GM19372 (cell line): ENCODE measurements around the gene SEPTIN1.
A peak's percentile ranks its signal among the peaks of the same experiment; 100 is the strongest.

ENCODE experiments used
- ATAC-seq: cut with Tn5 transposase; IDR thresholded peaks from one replicate; pipeline ENCODE4 v1.9.1; 2021; ENCODE audit warnings: mild to moderate bottlenecking, low read depth, moderate library complexity; ENCODE audit not compliant: unreplicated experiment

The SEPTIN1 gene

DNA sequence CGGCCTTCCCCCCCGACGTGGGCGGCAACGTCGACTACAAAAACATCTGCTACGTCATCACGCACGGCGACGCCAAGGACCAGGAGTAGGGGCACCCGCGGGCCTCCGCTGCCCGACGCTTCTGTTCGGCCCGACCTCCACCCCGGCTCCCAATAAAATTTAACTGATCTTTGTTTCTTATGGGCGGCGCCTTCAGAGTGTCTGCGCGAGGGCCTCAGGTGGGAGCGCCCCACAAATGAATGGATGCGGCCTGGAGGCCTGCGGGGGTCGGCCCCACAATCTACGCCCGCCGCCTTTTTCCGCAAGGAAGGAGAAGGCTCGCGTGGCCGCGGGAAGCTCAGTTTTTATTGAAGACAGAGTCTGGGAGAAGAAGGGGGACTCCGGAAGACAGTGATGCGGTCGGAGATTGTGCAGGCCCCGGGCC, 4.5 kb downstream of the SEPTIN1 start:
- ATAC-seq: peak; percentile 40

DNA sequence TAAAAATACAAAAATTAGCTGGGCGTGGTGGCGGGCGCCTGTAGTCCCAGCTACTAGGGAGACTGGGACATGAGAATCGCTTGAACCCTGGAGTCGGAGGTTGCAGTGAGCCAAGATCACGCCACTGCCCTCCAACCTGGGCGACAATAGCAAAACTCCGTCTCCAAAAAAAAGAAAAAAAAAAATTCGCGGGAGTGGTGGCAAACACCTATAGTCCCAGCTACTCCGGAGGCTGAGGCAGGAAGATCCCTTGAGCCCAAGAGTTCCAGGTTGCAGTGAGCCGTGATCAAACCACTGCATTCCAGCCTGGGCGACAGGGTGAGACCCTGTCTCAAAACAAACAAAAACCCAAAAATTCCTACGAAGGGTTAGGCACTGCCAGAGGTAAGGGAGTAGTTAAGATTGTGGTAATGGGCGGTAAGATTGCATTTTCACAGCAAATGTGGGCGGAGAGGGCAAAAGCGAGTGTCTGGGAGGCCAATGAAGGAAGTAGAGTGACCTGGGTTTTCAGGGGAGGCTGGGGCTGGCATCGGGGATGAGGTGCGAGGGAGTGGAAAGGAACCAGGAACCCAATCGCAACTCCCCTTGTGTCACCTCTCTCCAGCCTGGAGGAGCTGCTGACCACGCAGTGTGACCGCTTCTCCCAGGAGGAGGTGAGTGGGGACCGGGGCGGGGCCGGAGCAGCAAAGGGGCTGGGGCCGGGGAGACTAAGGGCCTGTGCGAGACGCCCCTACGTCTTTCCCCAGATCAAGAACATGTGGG, 5.1 kb downstream of the SEPTIN1 start:
- ATAC-seq: no peak

DNA sequence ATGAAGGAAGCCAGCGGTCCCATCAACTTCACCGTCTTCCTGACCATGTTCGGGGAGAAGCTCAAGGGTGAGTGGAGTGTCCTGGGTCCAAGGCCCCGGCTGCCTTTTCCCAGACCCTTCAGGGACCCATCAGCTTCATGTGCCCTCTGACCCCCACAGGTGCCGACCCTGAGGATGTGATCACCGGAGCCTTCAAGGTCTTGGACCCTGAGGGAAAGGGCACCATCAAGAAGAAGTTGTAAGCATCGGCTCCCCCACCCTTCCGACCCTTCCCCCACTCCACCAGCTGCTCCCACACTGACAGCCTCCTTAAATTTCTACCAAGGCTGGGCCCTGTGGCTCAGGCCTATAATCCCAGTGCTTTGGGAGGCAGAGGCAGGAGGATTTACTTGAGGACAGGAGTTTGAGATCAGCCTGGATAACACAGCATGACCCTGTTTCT, 5.9 kb downstream of the SEPTIN1 start:
- no peak for ATAC-seq

DNA sequence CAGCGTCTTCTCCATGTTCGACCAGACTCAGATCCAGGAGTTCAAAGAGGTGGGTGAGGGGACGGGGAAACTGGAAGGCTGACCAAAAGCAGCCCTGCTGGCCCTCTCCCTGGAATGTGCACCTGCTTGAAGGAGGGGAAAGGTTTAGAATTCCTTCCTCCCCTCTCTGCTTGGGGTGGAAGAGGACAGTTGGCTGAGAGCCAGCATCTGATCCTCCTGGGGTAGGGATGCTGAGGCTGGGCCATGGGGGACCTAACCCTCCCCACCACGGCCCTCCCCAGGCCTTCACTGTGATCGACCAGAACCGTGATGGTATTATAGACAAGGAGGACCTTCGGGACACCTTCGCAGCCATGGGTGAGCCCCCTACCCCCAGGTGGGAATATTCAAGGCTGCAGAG, 6.5 kb downstream of the SEPTIN1 start:
- ATAC-seq: no peak

DNA sequence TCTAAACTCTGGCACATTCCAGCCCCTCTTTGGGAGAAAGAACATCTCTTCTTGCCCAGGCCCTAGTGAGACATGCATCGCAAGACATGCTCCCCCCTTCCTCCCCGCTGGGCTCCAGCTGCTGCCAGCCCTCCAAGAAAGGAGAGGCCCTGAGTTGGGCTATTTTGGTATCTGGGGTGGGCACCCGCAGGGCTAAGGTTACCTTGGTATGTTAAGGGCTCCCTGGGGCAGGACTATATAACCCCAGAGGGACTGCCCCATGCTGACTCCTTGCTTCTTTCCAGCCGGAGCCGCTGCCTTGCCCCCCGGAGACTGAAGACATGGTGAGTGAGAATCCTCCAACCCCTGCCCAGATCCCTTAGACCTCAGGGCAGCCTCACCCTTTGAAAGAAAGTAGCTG, 7.8 kb downstream of the SEPTIN1 start, which contains the start of gene MYL11:
TSS of gene MYL11 (plus strand) at position 265 of the 400 bp plus-strand sequence. CDS start at position 321, 56 bp downstream.
- no peak for ATAC-seq

DNA sequence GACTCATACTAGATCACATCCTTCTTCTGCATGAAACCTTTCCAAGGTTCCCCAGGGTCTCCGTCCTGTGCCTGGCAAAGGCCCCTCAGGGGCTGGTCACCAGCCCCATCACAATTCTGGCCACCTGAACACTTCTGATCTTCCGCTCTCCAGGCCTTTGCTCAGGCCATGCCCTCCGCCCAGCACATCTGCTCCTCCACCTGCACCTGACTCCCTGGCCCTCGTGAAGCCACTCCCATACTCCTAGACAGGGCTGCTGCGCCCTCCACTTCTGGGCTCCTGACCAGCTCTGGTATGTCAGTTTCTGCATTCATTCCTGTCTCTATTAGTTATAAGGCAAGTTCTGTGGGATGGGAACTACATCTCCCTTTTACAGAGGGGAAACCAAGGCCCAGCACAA, 9.6 kb downstream of the SEPTIN1 start:
- no peak for ATAC-seq

DNA sequence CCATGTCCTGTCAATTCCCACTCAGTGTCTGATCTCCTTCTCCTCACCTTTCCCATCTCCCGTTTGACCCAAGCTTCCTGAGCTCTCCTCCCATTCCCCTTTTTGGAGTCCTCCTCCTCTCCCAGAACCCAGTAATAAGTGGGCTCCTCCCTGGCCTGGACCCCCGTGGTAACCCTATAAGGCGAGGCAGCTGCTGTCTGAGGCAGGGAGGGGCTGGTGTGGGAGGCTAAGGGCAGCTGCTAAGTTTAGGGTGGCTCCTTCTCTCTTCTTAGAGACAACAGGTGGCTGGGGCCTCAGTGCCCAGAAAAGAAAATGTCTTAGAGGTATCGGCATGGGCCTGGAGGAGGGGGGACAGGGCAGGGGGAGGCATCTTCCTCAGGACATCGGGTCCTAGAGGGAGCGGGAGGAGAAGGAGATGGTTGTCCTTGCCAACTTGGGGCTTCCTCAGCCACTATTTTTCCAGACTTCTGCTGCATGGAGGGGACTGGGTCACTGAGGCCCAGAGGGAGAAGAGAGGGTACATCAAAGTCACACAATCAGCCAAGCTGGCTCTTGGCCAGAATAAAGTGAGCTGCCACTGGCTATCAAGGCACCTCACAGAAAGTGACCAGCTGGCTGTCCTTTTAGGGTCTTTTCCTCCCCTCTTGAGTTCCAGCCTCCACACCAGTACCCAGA, 10.2 kb downstream of the SEPTIN1 start:
- ATAC-seq: no peak

DNA sequence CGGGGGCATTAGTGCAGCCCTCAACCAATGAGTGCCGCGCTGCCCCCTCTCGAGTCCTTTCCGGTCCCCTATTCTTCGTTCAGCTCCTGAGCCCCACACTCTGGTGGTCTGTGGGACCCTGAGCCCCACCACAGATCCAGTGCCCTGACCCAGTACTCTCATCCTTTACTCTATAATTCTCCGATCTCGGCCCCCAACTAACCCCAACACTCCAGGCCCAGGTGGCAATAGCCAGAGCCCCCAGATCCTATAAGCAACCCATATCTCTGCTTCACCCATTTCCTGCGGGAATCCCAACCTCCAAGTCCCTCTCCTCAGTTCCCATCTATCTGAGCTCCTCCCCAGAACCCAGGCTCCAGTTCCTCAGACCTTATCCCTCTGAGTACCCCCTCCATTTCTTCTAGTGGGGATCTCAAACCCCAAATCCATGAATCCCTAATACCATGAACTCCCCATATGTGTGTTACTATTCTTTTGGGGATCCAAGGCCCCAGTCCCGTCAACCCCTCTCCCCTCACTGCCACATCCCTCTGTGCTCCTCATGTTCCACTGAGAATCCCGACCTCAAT, 11.0 kb downstream of the SEPTIN1 start:
- ATAC-seq: no peak

DNA sequence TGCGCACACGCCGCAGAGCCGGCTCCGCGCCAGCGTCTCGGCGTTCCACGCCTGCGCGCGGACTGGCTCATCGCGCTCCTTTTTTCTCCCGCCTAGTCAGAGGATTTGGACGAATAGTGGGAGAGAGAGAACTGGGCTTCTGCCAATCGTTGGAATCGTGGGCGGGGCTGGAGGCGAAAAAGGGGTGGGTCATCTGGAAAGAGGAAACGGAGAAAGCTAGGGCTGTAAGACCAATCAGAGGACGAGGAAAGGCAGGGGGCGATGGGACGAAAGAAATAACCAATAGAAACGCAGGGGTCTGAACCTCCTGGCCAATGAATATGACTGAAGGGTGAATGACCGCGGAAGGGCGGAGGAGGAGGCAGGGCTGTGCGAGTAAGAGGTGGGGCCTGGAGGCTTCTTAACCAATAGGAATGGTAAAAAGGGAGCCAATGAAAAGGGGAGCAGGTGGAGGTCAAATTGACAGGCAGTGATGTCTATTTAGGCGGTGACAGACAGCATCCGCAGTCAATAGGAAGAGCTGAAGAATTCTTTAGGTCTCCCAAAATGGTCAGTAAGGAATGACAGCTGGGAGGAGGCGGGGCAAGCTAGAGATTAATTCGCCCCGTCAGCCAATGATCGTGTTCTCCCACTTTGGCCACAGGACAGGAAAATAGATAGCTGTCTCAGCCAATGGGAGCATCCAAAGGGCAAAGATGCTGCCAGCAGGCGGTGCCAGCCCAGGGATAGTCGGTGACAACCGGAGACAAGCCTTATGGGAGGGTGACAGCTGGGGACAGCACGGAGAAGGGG, 11.7 kb downstream of the SEPTIN1 start, which contains the start of gene TBC1D10B:
TSS of gene TBC1D10B (minus strand) at position 39 of the 792 bp plus-strand sequence. CDS start 311 bp downstream, outside the sequence.
- peak; percentile 76 for ATAC-seq

DNA sequence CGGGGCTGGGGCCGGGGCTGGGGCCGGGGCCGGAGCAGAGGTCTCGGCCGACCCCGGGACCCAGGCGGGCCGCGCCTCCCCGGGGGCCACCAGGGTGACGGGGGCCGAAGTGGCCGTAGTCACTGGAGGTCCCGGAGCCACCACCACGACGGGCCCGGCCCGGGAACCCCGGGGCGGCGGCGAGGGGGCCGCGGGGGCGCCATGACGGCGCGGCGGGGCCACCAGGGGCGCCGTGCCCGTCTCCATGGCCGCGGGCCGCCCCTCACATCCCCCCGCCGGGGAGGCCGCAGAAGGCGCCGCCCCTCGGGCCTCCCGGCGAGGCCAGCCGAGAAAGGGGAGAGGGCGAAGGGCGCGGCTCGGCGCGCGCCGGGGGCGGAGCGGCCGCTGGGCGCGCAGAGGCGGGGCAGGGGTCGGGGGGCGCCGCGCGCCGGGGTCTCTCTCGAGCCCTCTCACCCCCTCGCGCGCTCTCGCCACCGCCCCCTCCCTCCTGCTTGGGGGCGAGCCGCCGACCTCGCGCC, 12.4 kb downstream of the SEPTIN1 start:
- no peak for ATAC-seq

DNA sequence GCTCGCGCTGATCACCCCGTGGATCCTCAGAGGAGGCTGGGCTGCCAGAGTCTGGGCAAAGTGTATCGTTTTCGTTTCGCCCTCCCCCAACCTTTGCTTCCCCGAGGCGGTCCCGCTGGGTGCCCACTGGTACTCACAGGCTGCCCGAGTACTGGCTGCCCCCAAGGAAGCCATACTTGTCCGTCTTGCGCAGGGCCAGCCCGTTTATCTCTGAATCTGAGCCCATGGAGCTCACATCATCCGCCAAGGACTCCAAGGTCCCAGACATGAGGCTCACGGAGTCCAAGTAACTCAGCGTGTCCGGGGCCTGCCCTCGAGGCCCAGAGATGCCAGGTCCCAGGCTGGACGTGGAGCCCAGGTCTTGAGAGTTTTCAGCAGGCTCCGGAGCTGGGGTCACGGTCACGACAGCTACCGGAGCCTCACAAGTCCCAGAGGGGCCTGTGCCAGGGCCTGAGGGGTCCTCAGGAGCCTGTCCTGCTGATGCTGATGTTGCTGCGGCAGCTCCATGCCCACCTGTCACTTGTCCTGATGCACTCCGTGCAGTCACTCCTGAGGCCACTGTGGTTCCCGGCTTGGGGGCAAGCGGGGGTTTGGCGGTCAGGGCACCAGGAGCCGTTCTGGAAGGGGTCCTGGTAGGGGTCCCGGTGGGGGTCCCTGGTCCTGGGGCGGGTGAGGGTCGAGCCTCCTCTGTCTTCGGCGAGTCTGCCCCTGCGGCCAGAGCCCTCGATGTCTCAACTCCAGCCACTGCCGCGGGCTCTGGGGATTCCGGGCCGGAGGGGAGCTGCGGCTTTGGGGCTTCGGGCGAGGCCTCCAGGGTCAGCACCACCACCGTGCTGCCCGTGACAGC, 13.0 kb downstream of the SEPTIN1 start:
- no peak for ATAC-seq

DNA sequence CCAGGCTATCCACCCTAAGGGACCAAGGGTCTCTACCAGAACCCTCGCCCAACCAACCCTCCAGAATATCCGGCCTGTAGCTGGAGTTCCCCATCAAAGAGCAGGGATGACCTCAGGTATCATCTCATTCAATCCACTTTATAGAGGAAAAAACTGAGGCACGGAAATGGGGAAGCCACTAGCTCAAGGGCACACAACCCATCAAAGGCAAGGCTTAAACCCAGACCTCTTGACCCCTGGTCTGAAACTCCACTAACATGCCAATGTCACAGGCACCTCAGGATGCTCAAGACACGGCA, 13.6 kb downstream of the SEPTIN1 start:
- no peak for ATAC-seq

DNA sequence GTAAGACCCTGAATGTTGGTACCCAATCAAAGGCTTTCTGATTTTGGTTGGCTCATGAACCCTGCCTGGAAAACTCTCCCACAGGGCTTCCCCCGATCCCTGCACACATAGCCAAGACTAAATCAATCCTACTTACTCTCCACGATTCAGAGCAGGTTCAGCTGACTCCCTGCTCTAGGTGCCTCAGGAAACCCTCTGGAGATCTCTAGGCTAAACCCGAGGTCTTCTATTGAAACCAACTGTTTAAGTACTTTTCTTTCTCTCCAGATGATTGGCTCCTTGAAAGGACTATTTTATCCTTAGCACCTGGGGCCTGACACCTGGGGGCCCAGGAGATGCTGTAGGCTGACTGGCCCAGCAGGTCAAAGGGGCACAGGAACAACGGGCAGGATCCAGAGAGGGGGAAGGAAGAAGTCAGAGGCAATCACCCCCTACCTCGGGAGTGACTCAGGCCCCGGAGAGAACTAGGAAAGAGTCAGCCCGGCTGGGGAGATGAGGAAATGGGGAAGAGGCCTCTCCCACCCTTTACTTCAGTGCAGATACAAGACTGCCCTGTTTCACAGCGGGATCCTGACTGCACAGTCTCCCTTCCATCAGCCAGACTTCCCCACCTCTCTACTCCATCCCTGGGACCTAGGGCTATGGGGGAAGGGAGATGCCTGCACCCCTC, 14.1 kb downstream of the SEPTIN1 start:
- ATAC-seq: no peak

DNA sequence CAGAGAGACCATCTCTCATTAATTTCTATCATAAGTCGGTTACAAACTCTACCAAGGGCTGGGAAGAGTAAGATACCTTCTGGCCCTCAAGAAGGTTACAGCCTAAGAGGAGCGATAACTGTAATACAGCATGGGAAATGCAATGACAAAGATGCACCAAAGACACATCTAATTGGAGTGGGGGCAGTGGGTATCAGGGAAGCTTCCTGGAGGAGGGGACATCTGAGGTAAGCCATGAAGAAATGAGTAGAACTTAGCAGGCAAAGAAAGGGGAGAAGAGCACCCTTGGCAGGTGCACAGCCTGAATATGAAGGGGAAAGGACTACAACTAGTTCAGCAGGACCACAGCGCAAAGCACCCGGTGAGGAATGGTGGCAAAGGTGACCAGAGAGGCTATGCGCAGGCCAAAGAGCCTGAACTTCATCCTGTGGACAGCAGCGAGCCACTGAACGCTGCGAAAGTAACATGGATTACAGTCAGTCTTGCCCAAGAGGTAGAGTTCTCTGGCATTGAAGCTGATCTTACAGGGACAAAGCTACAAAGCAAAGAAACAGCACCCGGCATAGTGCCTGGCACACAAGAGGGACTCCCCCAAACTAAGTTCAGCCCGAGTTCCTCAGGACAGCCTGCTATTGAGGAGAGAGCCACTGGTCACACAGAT, 14.9 kb downstream of the SEPTIN1 start:
- no peak for ATAC-seq

DNA sequence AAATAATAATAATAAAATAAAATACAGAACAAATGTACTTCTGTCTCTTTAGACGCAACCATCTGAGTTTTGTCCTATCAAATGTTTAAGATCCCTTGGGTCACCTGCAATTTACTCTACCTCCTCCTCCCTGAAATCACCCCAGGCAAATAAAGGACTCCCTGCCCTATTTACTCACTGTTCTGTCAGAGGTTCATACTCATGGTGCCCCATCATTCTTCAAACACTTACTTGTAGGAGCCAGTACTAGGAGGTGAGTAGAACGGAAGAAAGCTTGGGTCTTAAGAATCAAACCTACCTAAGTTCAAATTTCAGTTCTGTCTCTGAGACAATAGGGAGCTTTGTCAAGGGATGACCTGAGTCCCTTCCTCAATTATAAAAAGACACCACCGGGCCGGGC, 15.8 kb downstream of the SEPTIN1 start:
- no peak for ATAC-seq

DNA sequence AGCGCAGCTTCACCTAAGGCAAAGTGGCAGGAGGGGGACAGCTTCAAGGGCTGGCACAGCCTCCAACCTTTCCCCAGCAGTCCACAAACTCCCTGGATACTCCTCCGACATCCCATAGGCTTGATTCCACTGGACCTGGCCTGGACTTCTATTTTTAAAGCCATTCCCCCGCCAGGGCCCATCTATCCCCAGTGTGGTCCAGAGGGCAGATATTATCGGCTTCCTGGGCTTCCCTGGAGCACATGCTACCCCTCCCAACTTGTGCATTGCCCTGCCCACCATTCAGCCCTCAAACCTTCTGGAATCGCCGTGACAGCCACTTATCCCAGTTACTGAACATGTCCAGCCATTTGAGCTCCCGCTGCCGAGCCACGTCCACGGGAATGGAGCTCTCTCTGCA, 17.2 kb downstream of the SEPTIN1 start:
- ATAC-seq: no peak

DNA sequence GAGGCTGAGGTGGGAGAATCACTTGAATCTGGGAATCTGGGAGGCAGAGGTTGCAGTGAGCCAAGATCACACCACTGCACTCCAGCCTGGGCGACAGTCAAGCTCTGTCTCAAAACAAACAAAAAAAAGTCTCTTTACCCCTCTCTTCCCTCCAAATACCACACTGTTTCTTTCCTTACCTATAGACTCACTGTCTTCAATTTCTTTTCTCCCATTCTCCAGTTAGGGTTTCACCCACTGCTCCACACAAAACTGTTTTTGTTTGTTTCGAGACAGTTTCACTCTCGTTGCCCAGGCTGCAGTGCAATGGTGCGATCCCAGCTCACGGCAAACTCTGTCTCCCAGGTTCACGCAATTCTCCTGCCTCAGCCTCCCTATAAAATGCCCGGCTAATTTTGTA, 21.2 kb downstream of the SEPTIN1 start:
- ATAC-seq: no peak

DNA sequence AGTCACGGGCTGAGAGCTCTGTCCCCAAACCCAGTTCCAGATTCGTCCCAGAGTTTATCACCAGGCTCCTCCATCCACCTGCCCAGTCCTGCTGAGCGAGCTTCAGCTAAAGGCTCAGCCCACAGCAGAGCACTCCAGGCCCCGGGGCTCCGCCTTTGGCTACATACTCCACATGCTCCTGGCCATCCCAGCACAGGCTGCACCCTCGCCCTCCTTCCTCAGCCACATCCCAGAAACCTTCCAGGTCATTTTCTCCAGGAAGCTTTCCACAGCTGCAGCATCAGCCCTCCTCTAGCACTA, 22.5 kb downstream of the SEPTIN1 start:
- ATAC-seq: no peak
